Measurements from ENCODE around the gene DIS3L2. TPM values are rescaled to one million over a fixed set of nuclear protein-coding genes. Genes with fewer than 3 reads are reported as not detected.

The DIS3L2 gene
- total and polyA plus RNA-seq, 2 of the 8 experiments (the other 6 are each of a cell fraction or from before 2014, with no cell fraction given): 11.5 to 21.6 TPM

GRCh38 chr2:232124309-232124708 is 162.8 kb downstream of the DIS3L2 start:
- Histone ChIP-seq H3K23ac (ENCODE audit: insufficient read length) (no peak overlapping the region), H2BK12ac (ENCODE audit: low read depth, low read length) (no peak overlapping the region), H3K36me3 (ENCODE audit: control insufficient read depth in 2 of 4, insufficient read depth in 4 of 4, low read length in 3 of 4) (no peaks in the 10 kb centered on the region), H2BK5ac (ENCODE audit: low read depth, low read length) (no peak overlapping the region), H3K27ac (ENCODE audit: low read depth, low read length) (no peak overlapping the region), H2BK20ac (ENCODE audit: low read length) (no peak overlapping the region), H3K4me3 (ENCODE audit: extremely low read depth in 1 of 4, insufficient read depth in 2 of 4, low read depth in 3 of 4, low read length in 4 of 4) (no peak overlapping the region), H3K9me3 (ENCODE audit: insufficient read depth in 2 of 2, low read depth in 1 of 2, low read length in 1 of 2) (no peaks in the 10 kb centered on the region), H3K23me2 (ENCODE audit: low read depth, low read length) (no peaks in the 10 kb centered on the region), H4K8ac (ENCODE audit: extremely low read depth, insufficient read depth, low read length) (no peak overlapping the region), H2BK15ac (ENCODE audit: low read length) (no peak overlapping the region), H3K27me3 (replicated peaks in 1 of 4; ENCODE audit: control insufficient read depth in 3 of 4, extremely low read depth in 1 of 4, insufficient read depth in 3 of 4, low read length in 3 of 4) (no peaks in the 10 kb centered on the region), H4K20me1 (replicated peaks in 1 of 2; ENCODE audit: control insufficient read depth in 1 of 2, insufficient read depth in 2 of 2, low read length in 2 of 2) (peaks cover 0 to 3% of the 10 kb centered on the region in 2 experiments), H2AFZ (ENCODE audit: low read length) (no peak overlapping the region), H3K79me2 (ENCODE audit: control insufficient read depth in 1 of 2, insufficient read depth in 2 of 2, low read length in 2 of 2) (no peaks in the 10 kb centered on the region), H4K91ac (replicated peaks; ENCODE audit: insufficient read length, low read length) (no peak overlapping the region), H3K9ac (replicated peaks in 1 of 4; ENCODE audit: extremely low read depth in 1 of 4, low read depth in 3 of 4, low read length in 3 of 4) (no peak overlapping the region), H4K5ac (ENCODE audit: insufficient read length, low read depth, low read length) (no peak overlapping the region), H3K4me1 (replicated peaks in 1 of 4; ENCODE audit: control insufficient read depth in 3 of 4, insufficient read depth in 4 of 4, low read length in 3 of 4) (peaks cover 0 to 3% (median under 1%) of the 10 kb centered on the region in 4 experiments; a peak in 1 of 7 replicates), H3K4me2 (ENCODE audit: insufficient read depth in 1 of 2, low read depth in 2 of 2, low read length in 2 of 2) (no peak overlapping the region), H3K18ac (ENCODE audit: extremely low read depth, low read length) (no peak overlapping the region), H3K14ac (ENCODE audit: insufficient read length) (no peak overlapping the region), H3K4ac (replicated peaks; ENCODE audit: insufficient read length, low read depth, low read length) (no peak overlapping the region), H2BK120ac (replicated peaks; ENCODE audit: low read depth, low read length) (no peak overlapping the region), H3K79me1 (ENCODE audit: low read depth, low read length) (no peaks in the 10 kb centered on the region), H2AK5ac (ENCODE audit: low read depth, low read length) (no peak overlapping the region), H3K56ac (replicated peaks; ENCODE audit: insufficient read length, low read depth, low read length) (no peak overlapping the region)
- CTCF ChIA-PET (ENCODE audit: partially characterized antibody): interaction anchor here (1.1 to 4.3 kb wide), 7 partner anchors 11 to 205 kb away, joined by 3 to 39 read pairs (median 5); no protein-coding TSS in a partner anchor
- POLR2A ChIA-PET (ENCODE audit: partially characterized antibody): no interaction called here
- TF ChIP-seq CTBP2 (IDR thresholded peaks at IDR 0.05; ENCODE audit: borderline replicate concordance, insufficient read depth, insufficient read length, low read length): no peak
- 94% methylated on average over 1 of the region's 1 CpG; no CpG with 5 or more reads in 1 of the 2 experiments for WGBS, 2 experiments (ENCODE audit: extremely low coverage in 1 of 2, insufficient coverage in 1 of 2, insufficient read length in 1 of 2, insufficient replicate concordance in 2 of 2, low coverage in 1 of 2, low lambda C conversion rate in 2 of 2, missing lambda C conversion rate in 1 of 2)
- FAIRE-seq: no peak
- DNase-seq (ENCODE audit: low read depth in 1 of 2, low spot score in 2 of 2): no peak

Measured in H1 (cell line).